Common myeloid progenitor, CD34-positive (primary cell): Measurements from ENCODE around the gene SELENOM.

Experiments used
- CTCF ChIA-PET: fragments of 350-600 bp; sonication (Branson Sonifier 250); formaldehyde crosslinking; loops from one replicate; lab custom pipeline; 2021; ENCODE audit warnings: antibody characterized with exemption; lab: Charles Lee
- POLR2A ChIA-PET: fragments of 350-600 bp; sonication (Branson Sonifier 250); formaldehyde crosslinking; loops from one replicate; lab custom pipeline; 2021; ENCODE audit warnings: antibody characterized with exemption; lab: Charles Lee
- DNase-seq, 3 donors: peaks; one replicate each; pipeline versions ENCODE4 v3.0.0 to v3.0.0-alpha.2; 2013
- H3K27ac ChIP-seq, 2 experiments: 1 replicate in 1 of 2; 2 replicates in 1 of 2; pipeline ENCODE4 v1.7.0; 2013; ENCODE audit warnings: inconsistent platforms in 2 of 2, low read length in 2 of 2, mild to moderate bottlenecking in 2 of 2, low read depth in 1 of 2, moderate library complexity in 1 of 2; ENCODE audit not compliant: severe bottlenecking in 2 of 2, insufficient read depth in 1 of 2, poor library complexity in 1 of 2
- H3K27me3 ChIP-seq, 5 experiments: replicated peaks in 2 of 5; 1 replicate in 3 of 5; 2 replicates in 2 of 5; pipeline versions ENCODE4 v1.6.1 to v1.7.0; 2013; ENCODE audit warnings: low read length in 4 of 5, mild to moderate bottlenecking in 2 of 5, moderate library complexity in 2 of 5, inconsistent platforms in 1 of 5; ENCODE audit not compliant: insufficient read depth in 5 of 5, control insufficient read depth in 4 of 5
- H3K36me3 ChIP-seq, 4 experiments: 1 replicate in 2 of 4; 2 replicates in 2 of 4; pipeline versions ENCODE4 v1.6.1 to v1.7.0; 2013; ENCODE audit warnings: low read length in 3 of 4, control low read depth in 1 of 4, mild to moderate bottlenecking in 1 of 4; ENCODE audit not compliant: control insufficient read depth in 4 of 4, insufficient read depth in 4 of 4
- H3K4me1 ChIP-seq, 4 experiments: 1 replicate in 3 of 4; 2 replicates in 1 of 4; pipeline versions ENCODE4 v1.6.1 to v1.7.1; 2013; ENCODE audit warnings: low read length in 3 of 4, mild to moderate bottlenecking in 3 of 4, control low read depth in 1 of 4, inconsistent platforms in 1 of 4, moderate library complexity in 1 of 4; ENCODE audit not compliant: control insufficient read depth in 4 of 4, insufficient read depth in 4 of 4; ENCODE audit errors: control extremely low read depth in 1 of 4
- H3K4me3 ChIP-seq, 7 experiments: 1 replicate in 4 of 7; 2 replicates in 3 of 7; pipeline versions ENCODE4 v1.5.1 to v1.7.0; 2013; ENCODE audit warnings: mild to moderate bottlenecking in 7 of 7, low read length in 6 of 7, moderate library complexity in 6 of 7, inconsistent platforms in 2 of 7, low read depth in 2 of 7, control low read depth in 1 of 7; ENCODE audit not compliant: insufficient read depth in 4 of 7, control insufficient read depth in 1 of 7; ENCODE audit errors: extremely low read depth in 1 of 7
- H3K9me3 ChIP-seq, 5 experiments: 1 replicate in 4 of 5; 2 replicates in 1 of 5; pipeline versions ENCODE4 v1.6.1 to v1.7.1; 2013; ENCODE audit warnings: low read length in 4 of 5, mild to moderate bottlenecking in 2 of 5, inconsistent platforms in 1 of 5, low read depth in 1 of 5, moderate library complexity in 1 of 5; ENCODE audit not compliant: control insufficient read depth in 4 of 5, insufficient read depth in 2 of 5; ENCODE audit errors: control extremely low read depth in 1 of 5
- WGBS: methylation state at CpG from one replicate; pipeline ENCODE4 v1.1.5; 2013; ENCODE audit not compliant: insufficient coverage; 5-methylcytosine and 5-hydroxymethylcytosine counted together

Gene SELENOM

GRCh38 chr22:31126869-31127175 is 19.5 kb upstream of the SELENOM start:
- no peaks in the 10 kb centered on the region for H3K27me3 ChIP-seq
- WGBS: 69% methylated on average over 7 of the region's 13 CpGs
- H3K4me3 ChIP-seq: no peak overlapping the region
- no peak for DNase-seq
- H3K9me3 ChIP-seq: no peaks in the 10 kb centered on the region
- CTCF ChIA-PET: no interaction called here
- no peak overlapping the region for H3K27ac ChIP-seq
- H3K4me1 ChIP-seq: peaks cover 0 to 5% (median 2%) of the 10 kb centered on the region in 4 experiments
- POLR2A ChIA-PET: no interaction called here
- no peaks in the 10 kb centered on the region for H3K36me3 ChIP-seq

GRCh38 chr22:31126128-31126868 is 18.9 kb upstream of the SELENOM start:
- ChIA-PET CTCF (interaction anchor here (0.9 kb wide), 1 partner anchor 31 kb away, joined by 3 read pairs; no protein-coding TSS in a partner anchor), POLR2A (no interaction called here)
- Histone ChIP-seq H3K27me3 (no peaks in the 10 kb centered on the region), H3K36me3 (no peaks in the 10 kb centered on the region), H3K9me3 (no peaks in the 10 kb centered on the region), H3K27ac (no peak overlapping the region), H3K4me3 (no peak overlapping the region), H3K4me1 (peaks cover 0 to 5% (median 2%) of the 10 kb centered on the region in 4 experiments)
- DNase-seq: no peak
- 98% methylated on average over 14 of the region's 22 CpGs for WGBS

- Histone ChIP-seq H3K4me1 (peaks cover 0 to 5% (median 2%) of the 10 kb centered on the region in 4 experiments), H3K4me3 (no peak overlapping the region), H3K27ac (no peak overlapping the region), H3K27me3 (no peaks in the 10 kb centered on the region), H3K9me3 (no peaks in the 10 kb centered on the region), H3K36me3 (no peaks in the 10 kb centered on the region)
- no peak for DNase-seq
- CTCF ChIA-PET: interaction anchor here (0.9 kb wide), 1 partner anchor 30 kb away, joined by 3 read pairs; no protein-coding TSS in a partner anchor
- WGBS: 98% methylated on average over 9 of the region's 12 CpGs
- POLR2A ChIA-PET: no interaction called here
Observed at GRCh38 chr22:31125521-31126117, 18.3 kb upstream of the SELENOM start.

- Histone ChIP-seq H3K36me3 (no peaks in the 10 kb centered on the region), H3K9me3 (no peaks in the 10 kb centered on the region), H3K27me3 (no peaks in the 10 kb centered on the region), H3K4me3 (no peak overlapping the region), H3K4me1 (peaks cover 0 to 5% (median 2%) of the 10 kb centered on the region in 4 experiments), H3K27ac (no peak overlapping the region)
- ChIA-PET CTCF (interaction anchor here (1.7 kb wide), 1 partner anchor 17 kb away, joined by 4 read pairs; no protein-coding TSS in a partner anchor), POLR2A (no interaction called here)
- DNase-seq: no peak
- 92% methylated on average over 14 of the region's 14 CpGs for WGBS
Observed at GRCh38 chr22:31124811-31125465, 17.6 kb upstream of the SELENOM start.

- CTCF ChIA-PET: interaction anchor here (1.7 kb wide), 1 partner anchor 16 kb away, joined by 4 read pairs; no protein-coding TSS in a partner anchor
- no peaks in the 10 kb centered on the region for H3K27me3 ChIP-seq
- 88% methylated on average over 3 of the region's 3 CpGs for WGBS
- no peaks in the 10 kb centered on the region for H3K9me3 ChIP-seq
- no peak overlapping the region for H3K4me3 ChIP-seq
- POLR2A ChIA-PET: no interaction called here
- no peaks in the 10 kb centered on the region for H3K36me3 ChIP-seq
- no peak for DNase-seq
- H3K27ac ChIP-seq: no peak overlapping the region
- H3K4me1 ChIP-seq: peaks cover 0 to 5% (median 2%) of the 10 kb centered on the region in 4 experiments
Observed at GRCh38 chr22:31124290-31124689, 16.9 kb upstream of the SELENOM start.

GRCh38 chr22:31123292-31123602 is 15.9 kb upstream of the SELENOM start:
- POLR2A ChIA-PET: no interaction called here
- CTCF ChIA-PET: no interaction called here
- WGBS: 95% methylated on average over 4 of the region's 4 CpGs

More at GRCh38 chr22:31123292-31123602, 15.9 kb upstream of the SELENOM start:
- H3K4me3 ChIP-seq: no peak overlapping the region
- H3K27me3 ChIP-seq: no peaks in the 10 kb centered on the region
- no peak overlapping the region for H3K27ac ChIP-seq
- no peaks in the 10 kb centered on the region for H3K9me3 ChIP-seq
- no peaks in the 10 kb centered on the region for H3K36me3 ChIP-seq
- H3K4me1 ChIP-seq: peaks cover 0 to 5% (median 3%) of the 10 kb centered on the region in 4 experiments
- DNase-seq: no peak
